DMS153 treated with DMSO at 0.1 percent for 48 hours (cell line): ENCODE measurements around the gene ALPL.
"Not testable (repeated sequence)": the region's sequence is repeated elsewhere in the genome, so short reads cannot be mapped to it uniquely, and the experiment has no call there.

Source experiments
- DNase-seq: peaks from one replicate; lab custom pipeline; 2025; ENCODE audit not compliant: unreplicated experiment; lab: John Stamatoyannopoulos, UW

The ALPL gene

GRCh38 chr1:21559788-21560567 lies 50.8 kb downstream of the ALPL start:
- no peak for DNase-seq

GRCh38 chr1:21560916-21561638 lies 51.9 kb downstream of the ALPL start:
- no peak for DNase-seq

- DNase-seq, result no peak
Observed at GRCh38 chr1:21562896-21563295, 53.7 kb downstream of the ALPL start.

DNA sequence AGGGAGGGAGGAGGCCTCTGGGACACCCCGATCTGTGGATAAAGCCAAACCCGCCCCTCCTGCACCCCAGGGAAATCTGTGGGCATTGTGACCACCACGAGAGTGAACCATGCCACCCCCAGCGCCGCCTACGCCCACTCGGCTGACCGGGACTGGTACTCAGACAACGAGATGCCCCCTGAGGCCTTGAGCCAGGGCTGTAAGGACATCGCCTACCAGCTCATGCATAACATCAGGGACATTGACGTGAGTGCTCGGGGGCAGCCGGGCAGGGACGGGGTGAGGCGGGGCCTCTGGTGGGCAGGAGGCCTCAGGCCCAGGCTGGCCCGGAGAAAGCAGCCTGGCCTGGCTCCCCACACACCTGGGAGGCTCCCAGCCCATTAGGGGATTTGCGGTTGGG lies 54.7 kb downstream of the ALPL start:
- DNase-seq, result no peak

- no peak for DNase-seq
Observed at GRCh38 chr1:21564521-21565095, 55.4 kb downstream of the ALPL start.

DNA sequence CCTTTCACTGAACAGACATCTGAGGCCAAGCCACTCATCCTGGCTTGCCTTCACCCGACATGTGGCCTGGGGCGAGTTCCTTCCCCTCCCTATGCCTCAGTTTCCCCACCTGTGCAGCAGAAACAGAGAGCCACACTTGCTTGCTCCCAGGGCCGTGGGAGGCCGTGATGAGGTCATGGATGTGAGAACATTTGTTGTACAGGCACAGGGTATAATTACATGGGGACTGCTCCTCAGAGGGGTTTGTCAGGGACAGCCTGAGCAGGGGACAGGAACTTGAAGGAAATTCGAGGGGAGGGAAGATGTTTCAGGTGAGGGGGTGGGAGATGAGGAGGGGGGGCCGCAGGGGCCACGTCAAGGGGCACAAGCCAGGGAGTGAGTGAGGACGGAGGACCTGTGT lies 56.1 kb downstream of the ALPL start:
- DNase-seq, result no peak

GRCh38 chr1:21566361-21566760 lies 57.1 kb downstream of the ALPL start:
- DNase-seq, result not testable (repeated sequence)

DNA sequence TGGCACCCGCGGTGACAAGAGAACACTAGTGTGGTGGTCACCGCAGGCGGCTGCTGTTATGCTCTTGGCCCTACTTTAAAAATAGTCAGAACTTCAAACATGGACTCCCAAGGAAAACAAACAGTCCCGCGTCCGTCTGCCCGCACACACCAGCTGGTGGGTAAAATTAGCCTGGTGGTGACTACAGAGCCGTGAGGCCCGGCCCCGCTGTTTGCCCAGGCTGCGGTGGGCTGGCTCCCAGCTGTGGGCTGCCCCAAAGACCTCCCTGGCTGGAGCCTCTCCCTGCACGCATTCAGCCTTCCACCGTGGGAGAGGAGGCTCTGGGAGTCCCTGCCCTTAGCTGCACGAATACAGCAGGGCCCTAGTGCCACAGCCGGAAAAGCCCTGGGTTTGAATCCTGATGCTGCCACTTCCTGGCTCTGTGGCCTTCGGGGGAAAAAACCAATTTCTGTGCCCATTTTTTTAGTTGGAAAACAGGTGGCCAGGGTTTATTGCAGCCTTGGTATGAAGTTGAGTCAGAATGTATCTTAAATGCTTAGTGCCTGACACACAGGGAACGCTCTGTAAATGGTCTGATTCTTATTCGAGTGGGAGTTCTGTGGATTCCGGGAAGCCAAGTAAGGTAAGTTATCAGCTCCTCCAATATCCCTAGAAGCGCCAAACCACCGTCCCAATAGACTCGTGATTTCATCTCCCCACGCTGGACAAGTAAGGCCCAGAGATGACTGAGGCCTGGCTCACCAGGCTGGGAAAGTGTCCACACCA lies 58.2 kb downstream of the ALPL start:
- DNase-seq, result no peak

GRCh38 chr1:21568006-21568746 lies 59.0 kb downstream of the ALPL start:
- no peak for DNase-seq

DNA sequence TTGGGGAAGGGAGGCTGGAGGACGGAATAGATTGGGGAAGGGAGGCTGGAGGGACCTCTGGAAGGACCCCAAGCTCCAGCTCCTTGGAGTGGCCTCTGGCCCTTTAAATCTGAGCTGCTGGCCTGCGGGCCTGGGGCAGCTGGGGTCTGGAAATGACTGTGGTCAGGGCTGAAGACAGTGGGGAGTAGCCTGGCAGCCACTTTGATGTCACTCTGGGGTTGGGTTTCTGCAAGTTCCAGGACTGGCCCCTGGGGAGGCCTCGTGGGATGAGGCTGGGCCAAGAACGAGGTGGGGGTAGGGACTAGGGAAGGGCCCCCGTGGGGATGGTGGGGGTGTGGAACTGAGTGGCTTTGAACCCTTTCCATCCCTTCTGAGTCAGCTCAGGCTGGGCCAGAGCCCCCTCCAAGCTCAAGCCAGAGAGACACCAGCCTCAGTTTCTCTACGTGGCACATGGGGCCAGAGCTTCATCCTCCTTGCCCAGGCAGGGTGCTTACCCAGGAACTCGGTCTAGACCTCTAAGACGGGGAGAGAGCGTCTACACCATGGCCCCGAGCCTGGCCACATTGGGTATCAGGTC lies 59.7 kb downstream of the ALPL start:
- DNase-seq, result no peak

DNA sequence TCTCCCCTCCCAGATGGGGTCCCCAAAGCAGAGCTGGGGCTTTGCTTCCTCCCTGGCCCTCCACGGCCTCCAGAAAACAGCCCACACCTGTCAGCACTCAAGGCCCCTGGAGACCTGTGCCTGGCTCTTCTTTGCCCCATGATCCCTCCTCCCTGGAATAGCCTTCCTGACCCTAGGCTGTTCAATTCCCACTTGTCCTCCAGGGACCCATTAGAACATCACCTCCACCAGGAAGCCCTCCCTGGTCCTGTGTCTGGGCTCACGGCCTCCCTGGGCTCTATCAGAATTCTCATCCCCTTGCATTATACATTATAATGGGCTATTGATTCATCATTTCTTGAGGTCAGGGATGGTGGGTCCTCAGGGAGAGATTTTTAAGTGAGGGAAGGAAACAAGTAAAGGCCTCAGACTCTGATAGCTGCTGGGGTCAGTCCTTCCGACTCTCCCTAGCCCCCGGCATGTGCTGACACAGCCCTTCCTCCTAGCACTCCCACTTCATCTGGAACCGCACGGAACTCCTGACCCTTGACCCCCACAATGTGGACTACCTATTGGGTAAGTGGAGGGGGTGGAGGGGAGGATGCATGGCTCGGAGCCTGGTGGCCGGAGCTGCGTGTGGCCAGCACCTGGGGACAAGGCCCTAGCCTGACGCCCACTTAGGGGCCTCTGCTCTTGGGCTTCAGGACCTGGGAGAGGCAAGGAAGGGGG lies 60.8 kb downstream of the ALPL start:
- DNase-seq, result no peak

DNA sequence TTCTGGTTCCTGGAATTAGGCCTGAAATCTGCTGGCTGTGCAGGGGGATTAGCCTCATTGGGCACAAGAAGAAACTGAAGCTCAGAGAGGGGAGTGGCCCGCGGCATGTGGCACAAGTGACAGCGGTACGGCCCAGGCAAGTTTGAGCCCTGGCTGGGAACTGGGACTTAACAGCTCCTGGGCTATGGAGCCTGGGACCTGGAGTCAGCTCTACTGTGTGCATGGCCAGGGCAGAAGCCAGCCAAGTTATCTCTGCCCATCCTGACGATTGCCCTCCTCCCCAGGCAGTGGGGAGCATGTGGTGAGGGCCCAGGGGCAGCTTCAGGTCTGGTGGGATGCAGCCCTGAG lies 61.3 kb downstream of the ALPL start:
- no peak for DNase-seq

DNA sequence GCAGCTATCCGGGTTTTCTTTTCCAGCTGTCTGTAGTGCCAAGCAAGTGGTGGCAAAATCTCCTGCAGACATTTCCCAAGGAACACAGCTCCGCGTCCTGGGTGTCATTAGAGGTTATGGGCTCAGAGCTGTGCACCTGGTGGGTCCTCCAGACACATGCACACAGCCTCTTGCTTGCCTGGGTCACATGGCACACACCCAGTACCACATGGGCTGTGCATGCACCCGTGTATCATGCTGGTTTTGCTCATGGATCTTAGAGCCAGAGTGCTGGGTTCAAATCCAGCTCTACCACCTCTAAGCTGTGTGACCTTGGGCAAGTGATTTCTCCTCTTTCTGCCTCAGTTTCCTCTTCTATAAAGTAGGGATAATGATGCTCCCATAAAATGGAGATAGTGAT lies 61.7 kb downstream of the ALPL start:
- DNase-seq, result no peak

GRCh38 chr1:21572221-21572620 lies 63.0 kb downstream of the ALPL start:
- DNase-seq, result no peak

GRCh38 chr1:21572735-21573277 lies 63.6 kb downstream of the ALPL start:
- DNase-seq, result no peak

- no peak for DNase-seq
Observed at GRCh38 chr1:21573475-21573874, 64.3 kb downstream of the ALPL start.

DNA sequence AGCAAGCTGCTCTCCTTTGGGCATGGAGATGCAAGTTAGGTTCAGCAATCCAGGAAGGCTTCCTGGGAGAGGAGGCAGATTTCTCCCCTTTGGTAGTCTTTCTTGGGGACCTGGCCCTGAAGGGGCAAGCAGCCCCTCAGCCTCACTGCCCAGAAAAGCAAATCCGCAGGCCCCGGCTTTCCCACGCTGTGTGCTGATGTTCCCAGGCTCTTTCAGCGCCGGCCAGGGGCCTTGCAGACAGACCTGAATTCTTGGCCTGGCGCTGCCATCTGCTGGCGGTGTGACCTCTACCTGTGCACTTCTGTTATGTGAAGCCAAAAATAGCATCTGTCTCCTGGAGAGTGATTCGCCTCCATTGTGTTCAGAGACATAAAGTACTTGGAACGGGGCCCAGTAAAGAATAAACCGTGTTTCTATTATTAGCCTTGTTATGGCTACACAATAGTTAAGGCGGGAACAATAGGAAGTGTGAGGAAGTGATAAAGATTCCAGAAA lies 64.8 kb downstream of the ALPL start:
- DNase-seq, result peak; percentile 98

GRCh38 chr1:21574466-21575151 lies 65.4 kb downstream of the ALPL start:
- peak; percentile 70 for DNase-seq
